Transverse colon (tissue), 4 donors: ENCODE data around the gene PRPF40B. TPM values are rescaled to one million over a fixed set of nuclear protein-coding genes. Genes with fewer than 3 reads are reported as not detected.

Experiments
- DNase-seq: peaks from one replicate; pipeline ENCODE4 v3.0.0-alpha.2; 2019
- H3K27ac ChIP-seq, 4 donors: fragments of 200-600 bp; sonication (generic); 2 replicates each; pipeline ENCODE4 v1.5.1; 2016 to 2018; ENCODE audit warnings: inconsistent platforms in 4 of 4
- H3K27me3 ChIP-seq: fragments of 200-600 bp; sonication (generic); 2 replicates; pipeline ENCODE4 v1.5.1; 2017; ENCODE audit warnings: inconsistent platforms
- H3K36me3 ChIP-seq, 4 donors: fragments of 200-600 bp; sonication (generic); 2 replicates each; pipeline ENCODE4 v1.5.1; 2017 to 2019; ENCODE audit warnings: inconsistent platforms in 4 of 4
- H3K4me1 ChIP-seq, 4 donors: fragments of 200-600 bp; sonication (generic); 2 replicates each; pipeline ENCODE4 v1.5.1; 2017 to 2020; ENCODE audit warnings: inconsistent platforms in 4 of 4
- H3K4me3 ChIP-seq, 4 donors: fragments of 200-600 bp; sonication (generic); 1 replicate in 1 of 4; 2 replicates in 3 of 4; pipeline versions ENCODE4 v1.5.1 to v1.6.1; 2017 to 2019; ENCODE audit warnings: inconsistent platforms in 4 of 4
- H3K9me3 ChIP-seq, 2 donors: fragments of 200-600 bp; sonication (generic); 2 replicates each; pipeline ENCODE4 v1.5.1; 2017 to 2019; ENCODE audit warnings: inconsistent platforms in 2 of 2
- EP300 ChIP-seq: sonication (generic); formaldehyde crosslinking; IDR thresholded peaks from one replicate; pipeline ENCODE4 v1.6.1; 2017; ENCODE audit warnings: antibody characterized with exemption, low read depth
- POLR2A ChIP-seq: fragments of 450-650 bp; IDR thresholded peaks from one replicate; pipeline ENCODE4 v1.6.1; 2016; ENCODE audit warnings: antibody characterized with exemption, mild to moderate bottlenecking, moderate library complexity
- POLR2AphosphoS5 ChIP-seq, 3 donors: sonication (generic); formaldehyde crosslinking; IDR thresholded peaks; one replicate each; pipeline ENCODE4 v1.6.1; 2016; ENCODE audit warnings: antibody characterized with exemption in 3 of 3
- WGBS, 2 donors: methylation state at CpG; one replicate each; pipeline ENCODE4 v1.1.5; 2018; ENCODE audit warnings: low coverage in 1 of 2; 5-methylcytosine and 5-hydroxymethylcytosine counted together
- in situ Hi-C, 4 donors: fragments of 200-750 bp; cut with MboI; loops; one replicate each; pipeline versions ENCODE4 v1.15.0 to v1.15.1; 2017; ENCODE audit warnings: low sequenced_read_pairs in 3 of 4, low pct_ligation_motif_present in 1 of 4, low pct_unique_long_range_greater_than_20kb in 1 of 4
- intact Hi-C: fragments of 100-400 bp; cut with DNase I; formaldehyde crosslinking; loops from one replicate; pipeline ENCODE4 v1.15.1; 2023; ENCODE audit warnings: low total_unique reads
- total RNA-seq, 4 donors: library from RNA; depleted of rRNA; stranded (reverse); fragments of >200 nt; gene quantifications; one replicate each; pipeline ENCODE4 v1.1.0, GENCODE V29; 2016
- TF ChIP-seq, protein P1 (sequence below), 5 experiments: fragments of 200-600 bp in 3 of 5; fragments of 450-650 bp in 2 of 5; sonication (generic) in 3 of 5; IDR thresholded peaks; 1 replicate in 2 of 5; 2 replicates in 3 of 5; pipeline ENCODE4 v1.5.1; 2016 to 2017; ENCODE audit warnings: antibody characterized with exemption in 5 of 5, inconsistent platforms in 3 of 5, mild to moderate bottlenecking in 2 of 5, moderate library complexity in 1 of 5

PRPF40B gene
- total RNA-seq, 4 donors from 2014 or later = 3.7 to 12.7 (median 8.7) TPM

DNA sequence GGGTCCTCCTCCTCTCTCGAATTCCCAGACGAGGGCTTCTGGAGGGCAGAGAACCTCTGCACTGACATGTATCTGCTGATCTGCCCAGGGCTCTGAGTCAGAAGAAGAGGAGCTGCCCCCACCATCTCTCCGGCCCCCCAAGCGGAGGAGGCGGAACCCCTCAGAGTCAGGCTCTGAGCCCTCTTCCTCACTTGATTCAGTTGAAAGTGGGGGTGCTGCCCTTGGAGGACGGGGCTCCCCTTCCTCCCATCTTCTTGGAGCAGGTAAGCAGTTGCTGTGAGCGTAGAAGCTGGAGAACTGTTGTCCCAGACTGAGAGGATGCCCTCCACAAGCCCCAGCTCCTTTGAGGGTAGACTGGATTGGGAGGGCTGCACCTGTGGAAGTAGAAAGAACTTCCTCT, 19.8 kb downstream of the PRPF40B start:
- Histone ChIP-seq H3K9me3 (no peaks in the 10 kb centered on the region), H3K4me3 (no peak overlapping the region), H3K36me3 (no peaks in the 10 kb centered on the region), H3K4me1 (peaks cover 0 to under 1% (median 0%) of the 10 kb centered on the region in 4 donors), H3K27me3 (no peaks in the 10 kb centered on the region), H3K27ac (no peak overlapping the region)
- DNase-seq = no peak
- intact Hi-C loops (no loop called here), in situ Hi-C loops (loop anchor here in 3 of 4 donors (5.0 kb wide), 1 partner anchor 64 kb away; the partner anchor contains the start of gene FMNL3 (in 3 of the 3))
- WGBS, 2 donors = 93% methylated on average over 7 of the region's 7 CpGs; no CpG with 5 or more reads in 1 of the 2 donors
- no peak for TF ChIP-seq EP300
- TF ChIP-seq, protein P1, sequence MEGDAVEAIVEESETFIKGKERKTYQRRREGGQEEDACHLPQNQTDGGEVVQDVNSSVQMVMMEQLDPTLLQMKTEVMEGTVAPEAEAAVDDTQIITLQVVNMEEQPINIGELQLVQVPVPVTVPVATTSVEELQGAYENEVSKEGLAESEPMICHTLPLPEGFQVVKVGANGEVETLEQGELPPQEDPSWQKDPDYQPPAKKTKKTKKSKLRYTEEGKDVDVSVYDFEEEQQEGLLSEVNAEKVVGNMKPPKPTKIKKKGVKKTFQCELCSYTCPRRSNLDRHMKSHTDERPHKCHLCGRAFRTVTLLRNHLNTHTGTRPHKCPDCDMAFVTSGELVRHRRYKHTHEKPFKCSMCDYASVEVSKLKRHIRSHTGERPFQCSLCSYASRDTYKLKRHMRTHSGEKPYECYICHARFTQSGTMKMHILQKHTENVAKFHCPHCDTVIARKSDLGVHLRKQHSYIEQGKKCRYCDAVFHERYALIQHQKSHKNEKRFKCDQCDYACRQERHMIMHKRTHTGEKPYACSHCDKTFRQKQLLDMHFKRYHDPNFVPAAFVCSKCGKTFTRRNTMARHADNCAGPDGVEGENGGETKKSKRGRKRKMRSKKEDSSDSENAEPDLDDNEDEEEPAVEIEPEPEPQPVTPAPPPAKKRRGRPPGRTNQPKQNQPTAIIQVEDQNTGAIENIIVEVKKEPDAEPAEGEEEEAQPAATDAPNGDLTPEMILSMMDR (IDR thresholded peaks at IDR 0.05) = no peak

DNA sequence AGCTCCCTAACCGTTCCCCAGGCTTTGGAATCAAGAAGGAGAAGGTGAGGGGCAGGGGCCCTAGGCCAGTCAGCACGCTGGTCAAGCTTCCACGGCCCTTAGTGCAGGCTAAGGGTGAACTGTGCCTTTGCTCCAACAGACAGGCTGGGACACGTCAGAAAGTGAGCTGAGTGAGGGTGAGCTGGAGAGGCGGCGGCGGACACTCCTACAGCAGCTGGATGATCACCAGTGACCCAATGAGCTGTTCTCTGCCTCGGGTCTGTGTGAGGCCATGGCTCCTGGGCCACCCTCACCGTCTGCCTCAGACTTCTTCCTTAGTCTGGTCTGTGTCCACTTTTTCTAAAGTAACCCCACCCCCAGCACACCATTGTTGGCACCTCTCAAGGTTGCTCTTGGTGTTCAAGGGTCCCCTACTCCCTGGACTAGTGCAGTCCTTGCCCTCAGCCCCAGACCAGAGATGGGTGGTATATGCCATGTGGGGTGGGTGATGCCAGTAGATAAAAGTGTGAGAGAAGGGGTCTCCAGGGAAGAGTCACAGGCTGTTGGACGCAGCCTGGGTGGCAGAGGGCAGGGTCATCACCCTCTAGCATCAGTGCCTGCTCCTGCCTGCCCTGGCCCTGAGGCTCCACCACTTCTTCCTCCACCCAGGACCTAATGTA, 20.7 kb downstream of the PRPF40B start:
- Histone ChIP-seq H3K36me3 (no peaks in the 10 kb centered on the region), H3K27ac (no peak overlapping the region), H3K4me1 (peaks cover 0 to 7% (median 0%) of the 10 kb centered on the region in 4 donors), H3K27me3 (no peaks in the 10 kb centered on the region), H3K9me3 (no peaks in the 10 kb centered on the region), H3K4me3 (no peak overlapping the region)
- no peak for DNase-seq
- intact Hi-C loops (loop anchor here (2.0 kb wide), 1 partner anchor 63 kb away; the partner anchor contains the start of gene FMNL3), in situ Hi-C loops (loop anchor here in 3 of 4 donors (5.0 kb wide), 1 partner anchor 63 kb away; the partner anchor contains the start of gene FMNL3 (in 3 of the 3))
- no peak for TF ChIP-seq POLR2AphosphoS5 (IDR thresholded peaks at IDR 0.05)
- no peak for TF ChIP-seq EP300
- TF ChIP-seq, protein P1 (IDR thresholded peaks at IDR 0.05) = no peak
- TF ChIP-seq POLR2A = no peak
- 78 to 80% methylated on average over 1 to 10 of the region's 10 CpGs for WGBS, 2 donors

DNA sequence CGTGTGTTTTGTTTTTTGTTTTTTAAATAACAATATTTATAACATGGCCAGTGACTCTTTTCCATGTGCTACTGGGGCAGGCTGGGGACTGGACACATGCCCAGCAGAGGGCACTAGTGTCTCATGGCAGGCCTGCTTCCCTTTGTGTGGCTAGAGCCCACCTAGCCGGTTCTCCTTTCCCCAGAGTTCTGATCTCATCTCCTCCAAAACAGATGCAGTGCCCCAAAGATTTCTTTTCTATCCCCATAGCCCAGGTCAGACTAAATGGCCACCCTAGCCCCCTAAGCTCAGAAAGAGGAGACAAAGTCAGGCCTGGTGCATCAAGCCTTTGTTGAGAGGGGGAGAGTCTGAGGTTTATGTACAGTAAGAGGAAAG, 21.2 kb downstream of the PRPF40B start:
- H3K4me1 ChIP-seq = peaks cover 0 to 7% (median 0%) of the 10 kb centered on the region in 4 donors
- intact Hi-C loops = loop anchor here (2.0 kb wide), 1 partner anchor 62 kb away; the partner anchor contains the start of gene FMNL3

More for the DNA sequence above, 21.2 kb downstream of the PRPF40B start:
- in situ Hi-C loops = loop anchor here in 3 of 4 donors (5.0 kb wide), 1 partner anchor 63 kb away; the partner anchor contains the start of gene FMNL3 (in 3 of the 3)
- no peaks in the 10 kb centered on the region for H3K36me3 ChIP-seq
- H3K9me3 ChIP-seq = no peaks in the 10 kb centered on the region
- peak; percentile 80 for DNase-seq
- WGBS, 2 donors = 0% methylated on average over 1 to 2 of the region's 2 CpGs
- TF ChIP-seq, protein P1 (IDR thresholded peaks at IDR 0.05) = peak; percentile 91 to 94 (median 92)
- no peak for TF ChIP-seq POLR2A
- TF ChIP-seq POLR2AphosphoS5 (IDR thresholded peaks at IDR 0.05) = no peak
- H3K27ac ChIP-seq = no peak overlapping the region
- no peaks in the 10 kb centered on the region for H3K27me3 ChIP-seq
- H3K4me3 ChIP-seq = no peak overlapping the region
